Raji (cell line): ENCODE measurements around the gene SV2C.

ENCODE experiments used
- POLR2A ChIP-seq: IDR thresholded peaks from 2 replicates; pipeline ENCODE4 v1.6.1; 2011; ENCODE audit warnings: low read depth, low read length, control low read depth; ENCODE audit not compliant: insufficient read depth

The SV2C gene

DNA sequence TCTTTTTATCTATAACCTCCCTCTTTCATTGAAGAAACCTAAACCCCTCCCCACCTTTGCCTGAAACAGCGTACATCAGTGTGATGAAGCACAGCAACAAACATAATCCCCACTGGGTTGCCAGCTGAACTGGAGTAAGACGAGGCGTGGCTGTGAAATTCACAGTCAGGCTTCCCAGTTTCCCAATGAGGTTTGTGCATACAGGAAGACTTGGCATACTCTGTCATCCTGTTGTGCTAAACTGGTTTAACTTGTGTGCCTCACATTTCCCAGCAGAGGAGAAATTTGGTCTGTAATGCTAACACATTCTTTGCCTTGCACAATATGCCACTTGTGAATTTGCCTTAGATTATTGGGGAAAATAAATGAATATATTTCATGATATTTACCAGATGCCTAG lies 121.5 kb downstream of the SV2C start:
- no peak for TF ChIP-seq POLR2A

DNA sequence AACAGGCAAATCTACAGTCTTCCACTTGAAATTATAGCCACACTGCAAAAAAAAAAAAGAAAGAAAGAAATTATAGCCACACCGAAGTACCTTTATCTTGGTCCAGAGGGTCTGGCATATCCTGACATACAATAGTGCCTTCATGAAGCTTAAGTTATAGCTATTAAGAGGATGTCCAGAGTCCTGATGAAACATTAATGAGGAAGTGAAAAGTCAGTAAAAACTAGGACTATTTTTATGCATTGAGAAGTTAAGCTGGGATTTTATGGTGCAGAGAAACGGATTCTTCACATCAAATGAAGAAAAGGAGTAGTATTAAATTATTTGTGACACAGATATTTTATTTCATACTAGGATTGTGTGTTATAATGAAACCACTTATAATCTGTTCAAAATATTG lies 123.9 kb downstream of the SV2C start:
- TF ChIP-seq POLR2A: no peak

DNA sequence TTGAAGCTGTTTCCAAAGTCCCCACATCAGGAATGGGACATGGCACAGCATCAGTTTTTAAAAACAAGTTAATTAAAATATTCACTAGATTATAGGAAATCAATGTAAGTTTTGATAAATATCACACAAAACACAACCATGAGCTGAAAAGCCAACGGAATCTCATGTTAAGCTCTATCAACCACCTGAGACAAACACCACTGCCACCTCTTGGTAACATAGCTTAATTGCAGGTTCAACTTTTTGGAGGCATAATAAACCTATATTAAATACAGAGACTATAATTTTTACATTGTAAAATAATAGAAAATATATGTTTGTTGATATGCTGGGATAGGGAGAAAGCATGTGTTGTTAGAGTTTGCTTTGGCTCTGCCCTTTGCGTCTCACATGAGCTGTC lies 126.1 kb downstream of the SV2C start:
- no peak for TF ChIP-seq POLR2A

DNA sequence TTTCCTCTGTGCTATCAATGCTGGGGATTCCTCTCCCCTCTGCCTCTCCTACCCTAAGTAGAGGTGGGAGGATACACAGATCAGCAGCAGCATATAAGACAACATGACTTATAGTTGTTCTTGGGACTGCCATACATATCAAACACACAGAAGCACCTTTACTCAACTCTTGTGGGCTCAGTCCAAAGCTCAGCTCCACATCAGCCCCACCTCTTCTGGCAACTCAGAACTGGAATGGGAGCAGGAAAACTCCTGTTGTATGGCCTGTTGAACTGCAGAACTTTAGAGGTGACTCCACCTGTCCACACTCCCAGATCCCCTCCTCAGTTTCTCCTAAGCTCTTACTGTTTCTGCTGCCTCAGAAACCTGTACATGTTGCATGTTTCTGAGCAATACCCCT lies 127.8 kb downstream of the SV2C start:
- no peak for TF ChIP-seq POLR2A

DNA sequence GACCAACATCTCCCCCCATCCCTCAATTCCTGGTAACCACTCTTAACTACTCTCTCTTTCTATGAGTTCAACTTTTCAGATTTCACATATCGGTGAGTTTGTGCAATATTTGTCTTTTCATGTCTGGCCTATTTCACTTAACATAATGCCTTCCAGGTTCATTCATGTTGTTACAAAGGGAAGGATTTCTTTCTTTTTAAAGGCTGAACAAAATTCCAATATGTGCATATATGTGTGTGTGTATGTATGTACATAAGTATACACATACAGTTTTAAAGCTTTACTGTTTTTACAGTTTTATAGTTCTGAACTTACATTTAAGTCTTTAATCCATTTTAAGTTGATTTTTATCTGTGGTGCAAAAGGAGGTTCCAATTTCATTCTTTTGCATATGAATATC lies 130.7 kb downstream of the SV2C start:
- TF ChIP-seq POLR2A: no peak

DNA sequence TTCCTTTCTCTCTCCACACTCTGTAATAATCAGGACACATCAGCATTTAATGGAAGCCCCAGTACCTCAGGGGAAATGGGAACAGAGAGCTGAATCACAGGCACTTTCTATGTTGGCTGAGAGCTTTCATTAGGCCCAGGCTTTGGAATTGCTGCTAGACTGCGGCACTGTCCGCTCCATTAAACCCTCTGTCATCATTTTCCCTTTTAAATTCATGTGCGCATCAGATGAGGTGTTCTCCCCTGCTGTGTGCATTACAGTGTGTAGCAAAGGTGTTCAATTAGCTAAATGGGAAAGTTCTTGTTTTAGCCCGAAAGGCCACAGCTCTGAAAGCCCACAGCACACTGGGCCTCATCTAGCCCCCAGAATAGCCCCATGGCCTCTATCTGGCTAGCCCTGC lies 133.6 kb downstream of the SV2C start:
- no peak for TF ChIP-seq POLR2A

DNA sequence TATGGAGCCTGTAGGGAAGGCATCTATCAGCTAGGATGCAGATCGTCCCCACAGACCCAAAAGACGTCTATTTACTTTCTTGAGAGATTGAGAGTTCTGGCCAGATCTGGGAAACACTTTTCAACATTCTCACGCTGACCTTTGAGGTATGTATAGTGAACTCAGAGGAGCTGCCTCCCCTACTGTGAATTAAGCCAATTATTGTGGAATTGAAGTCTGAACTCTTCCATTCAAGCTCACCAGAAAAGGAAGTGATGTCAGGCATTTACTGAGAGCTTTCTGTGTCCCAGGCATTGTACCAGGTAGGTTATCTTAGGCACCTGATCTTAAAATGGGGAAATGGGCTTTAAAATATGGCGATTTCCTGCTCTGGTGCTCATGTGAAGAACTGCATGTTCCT lies 136.5 kb downstream of the SV2C start:
- no peak for TF ChIP-seq POLR2A

DNA sequence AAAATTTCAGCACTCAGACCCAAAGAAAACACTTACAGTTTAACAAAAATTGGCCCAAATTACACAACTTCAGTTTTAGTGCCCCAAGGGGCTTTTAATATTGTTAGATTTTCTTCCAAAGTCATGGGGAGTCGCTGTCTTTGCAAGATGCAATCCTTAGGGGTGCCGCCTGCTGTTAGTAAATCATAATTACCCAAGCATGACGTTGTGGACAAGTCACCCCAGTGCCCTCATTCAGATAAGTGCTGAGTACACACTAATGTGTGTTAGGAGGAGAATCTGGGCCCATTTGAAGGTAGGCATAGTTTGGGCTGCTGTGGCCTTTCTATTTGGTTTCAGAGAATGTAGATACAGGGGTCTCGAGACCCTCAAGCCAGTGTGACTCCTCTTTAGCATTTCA lies 138.1 kb downstream of the SV2C start:
- TF ChIP-seq POLR2A: no peak

DNA sequence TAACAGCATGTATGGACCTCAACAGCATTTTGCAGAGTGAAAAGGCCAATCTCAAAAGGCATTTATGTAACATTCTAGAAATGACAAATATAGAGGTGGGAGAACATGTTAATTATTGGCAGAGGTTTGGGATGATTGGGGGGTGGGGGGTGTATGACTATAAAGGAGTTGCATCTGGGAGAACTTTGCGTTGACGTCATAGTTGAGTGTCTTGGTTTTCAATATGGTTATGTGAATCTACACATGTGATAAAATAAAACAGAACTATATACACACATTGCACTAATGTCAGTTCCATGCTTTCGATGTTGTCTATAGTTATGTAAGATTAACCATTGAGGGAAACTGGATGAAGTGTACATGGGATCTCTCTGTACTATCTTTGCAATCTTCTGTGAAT lies 139.1 kb downstream of the SV2C start:
- TF ChIP-seq POLR2A: no peak

DNA sequence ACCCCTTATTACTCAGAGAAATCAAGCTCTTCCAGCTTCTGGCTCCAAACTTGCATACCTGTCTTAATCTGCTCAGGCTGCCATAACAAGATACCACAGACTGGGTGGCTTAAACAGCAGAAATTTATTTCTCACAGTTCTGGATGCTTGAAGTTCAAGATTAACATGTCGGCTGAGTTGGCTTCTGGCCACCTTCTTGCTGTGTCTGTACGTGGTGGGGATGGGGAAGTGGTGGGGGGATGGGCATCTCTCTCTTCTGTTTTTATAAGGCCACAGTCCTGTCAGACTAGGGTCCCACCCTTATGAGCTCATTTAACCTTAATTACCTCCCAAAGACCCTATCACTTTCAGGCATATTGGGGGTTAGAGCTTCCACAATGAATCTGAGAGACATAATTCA lies 140.5 kb downstream of the SV2C start:
- no peak for TF ChIP-seq POLR2A

DNA sequence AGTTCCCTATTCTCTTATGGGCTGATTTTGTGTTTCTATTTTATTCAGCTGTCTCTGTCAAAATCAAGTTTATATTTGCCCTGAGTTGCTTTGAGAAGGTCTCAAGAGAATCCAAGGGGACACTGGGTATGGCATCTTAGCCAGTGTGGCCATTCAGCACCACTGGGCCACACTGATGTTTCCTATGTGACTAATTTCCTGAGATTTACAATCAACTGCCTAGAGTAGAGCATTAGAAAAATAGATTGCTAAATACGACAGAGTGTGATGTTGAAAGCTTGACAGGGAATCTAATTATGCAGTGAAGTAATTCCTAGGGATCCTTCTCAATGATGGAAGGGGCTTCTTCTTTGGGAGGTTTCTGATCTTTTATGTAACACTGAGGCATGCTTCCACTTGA lies 141.7 kb downstream of the SV2C start:
- TF ChIP-seq POLR2A: no peak

DNA sequence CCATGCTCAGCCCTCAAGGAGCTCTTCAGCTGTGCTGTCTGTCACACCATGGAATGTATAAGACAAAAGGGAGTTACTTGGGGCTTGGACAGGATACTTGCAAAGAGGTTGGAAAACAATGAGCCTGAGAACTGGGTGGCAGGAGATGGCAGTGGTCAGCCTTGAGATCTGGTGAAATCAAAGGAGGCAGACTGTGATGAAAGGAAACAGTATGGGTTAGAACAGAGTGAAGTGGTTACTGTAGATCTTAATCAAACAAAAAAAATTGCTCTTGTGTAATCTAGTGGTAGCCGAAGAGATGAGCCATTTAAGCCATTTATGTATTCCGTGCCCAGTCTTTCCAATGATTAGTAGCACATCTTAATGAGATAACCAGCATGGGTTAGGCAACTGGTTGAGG lies 142.2 kb downstream of the SV2C start:
- no peak for TF ChIP-seq POLR2A

DNA sequence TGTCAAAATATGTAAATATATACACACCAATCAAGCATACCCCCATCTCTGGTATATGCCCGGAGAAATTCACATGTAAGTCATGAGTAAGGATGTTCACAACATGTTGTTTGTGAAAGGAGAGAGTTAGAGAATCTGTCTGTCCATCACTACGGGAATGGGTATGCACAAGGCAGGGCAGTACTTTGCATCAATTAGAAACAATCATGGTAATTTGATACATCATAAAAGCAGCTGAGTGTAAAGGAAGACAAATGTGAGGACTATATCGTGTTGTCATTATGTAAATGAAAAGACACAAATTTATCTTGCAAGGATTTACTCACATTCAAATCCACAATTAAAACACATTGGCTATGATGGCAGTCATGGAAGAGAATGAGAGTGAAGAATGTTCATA lies 146.7 kb downstream of the SV2C start:
- TF ChIP-seq POLR2A: no peak

DNA sequence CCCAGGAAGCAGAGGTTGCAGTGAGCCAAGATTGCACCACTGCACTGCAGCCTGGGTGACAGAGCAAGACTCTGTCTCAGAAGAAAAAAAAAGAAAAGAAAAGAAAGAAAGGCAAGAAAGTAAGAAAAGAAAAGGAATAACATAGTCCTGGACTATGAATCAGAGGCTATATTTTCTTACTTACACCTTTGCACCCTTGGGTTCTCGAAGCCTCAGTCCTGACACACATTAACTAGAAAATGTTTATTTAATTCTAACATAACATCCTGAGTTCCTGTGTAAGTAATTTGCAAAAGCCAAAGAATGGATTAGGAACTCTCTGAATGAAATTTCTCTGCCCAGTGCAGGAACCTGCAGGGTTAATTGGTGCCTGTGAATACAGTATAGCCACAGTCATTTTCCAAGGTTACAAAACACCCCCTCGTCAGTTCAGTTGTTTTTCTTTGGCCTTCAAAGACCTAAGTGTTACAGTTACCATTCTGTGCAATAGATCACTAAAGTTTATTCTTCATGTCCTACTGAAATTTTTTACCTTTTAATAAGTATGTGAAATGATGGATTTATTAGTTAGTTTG lies 147.6 kb downstream of the SV2C start:
- no peak for TF ChIP-seq POLR2A

DNA sequence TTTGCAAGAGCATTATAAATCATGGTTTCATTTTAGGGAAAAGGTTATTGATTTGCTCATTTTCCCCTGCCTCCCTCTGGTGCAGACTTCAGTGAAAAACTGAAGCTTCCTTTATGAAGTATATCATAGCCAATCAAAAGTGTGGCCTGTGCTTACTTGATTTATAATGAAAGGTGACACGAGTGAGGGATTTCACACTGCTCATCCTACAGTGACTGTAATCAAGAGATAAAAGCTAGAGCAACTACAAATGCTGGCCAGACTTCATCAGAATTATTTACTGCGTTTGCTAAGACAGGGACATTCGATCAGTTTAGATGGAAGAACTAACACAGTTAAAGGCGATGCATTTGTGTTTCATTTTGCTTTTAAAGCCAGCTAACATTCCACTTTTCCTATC lies 151.5 kb downstream of the SV2C start:
- TF ChIP-seq POLR2A: no peak

DNA sequence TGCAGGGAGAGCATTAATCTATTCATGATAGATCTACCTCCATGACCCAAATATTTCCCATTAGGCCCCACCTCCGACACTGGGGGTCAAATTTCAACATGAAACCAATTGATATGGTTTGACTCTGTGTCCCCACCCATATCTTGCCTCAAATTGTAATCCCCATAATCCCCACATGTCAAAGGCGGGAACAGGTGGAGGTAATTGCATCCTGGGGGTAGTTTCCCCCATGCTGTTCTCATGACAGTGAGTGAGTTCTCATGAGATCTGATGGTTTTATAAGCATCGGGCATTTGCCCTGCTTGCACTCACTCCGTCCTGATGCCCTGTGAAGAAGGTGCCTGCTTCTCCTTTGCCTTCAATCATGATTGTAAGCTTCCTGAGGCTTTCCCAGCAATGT lies 153.5 kb downstream of the SV2C start:
- no peak for TF ChIP-seq POLR2A

DNA sequence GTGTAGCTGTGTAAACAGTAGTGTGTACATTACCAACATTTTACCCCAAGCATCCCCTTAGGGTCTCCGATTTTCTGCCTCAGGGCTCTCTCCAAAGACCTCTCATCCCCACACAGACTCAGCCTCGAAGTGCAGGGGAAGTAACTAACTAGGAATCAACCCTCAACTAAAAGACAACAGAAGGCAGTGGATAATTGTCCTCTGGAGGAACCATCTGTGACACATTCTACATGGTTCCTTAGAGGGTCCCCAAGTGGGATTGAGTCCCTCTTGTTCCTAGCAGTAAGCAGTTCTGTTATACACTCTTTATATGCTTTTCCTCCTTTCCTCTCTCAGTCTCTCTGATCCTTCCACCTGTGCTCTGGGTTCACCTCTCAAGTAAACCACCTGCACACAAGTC lies 157.2 kb downstream of the SV2C start:
- TF ChIP-seq POLR2A: no peak

DNA sequence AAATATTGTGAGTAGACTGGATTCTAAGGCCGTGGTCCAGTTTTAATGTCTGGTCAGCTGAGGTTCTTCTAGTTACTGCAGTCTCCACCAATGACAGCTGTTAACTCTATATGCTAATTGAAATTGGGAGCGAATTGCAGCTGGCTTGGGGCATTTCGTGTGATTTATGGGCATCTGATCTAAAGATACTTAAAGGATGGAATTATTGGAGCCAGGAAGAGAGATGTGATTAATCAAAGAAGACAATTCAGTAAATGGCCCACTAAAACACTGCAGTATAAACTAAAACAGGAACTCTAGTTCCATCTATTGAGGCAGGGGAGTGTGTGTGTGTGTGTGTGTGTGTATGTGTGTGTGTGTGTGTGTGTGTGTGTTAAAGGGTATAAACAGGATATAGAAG lies 162.4 kb downstream of the SV2C start:
- TF ChIP-seq POLR2A: no peak

DNA sequence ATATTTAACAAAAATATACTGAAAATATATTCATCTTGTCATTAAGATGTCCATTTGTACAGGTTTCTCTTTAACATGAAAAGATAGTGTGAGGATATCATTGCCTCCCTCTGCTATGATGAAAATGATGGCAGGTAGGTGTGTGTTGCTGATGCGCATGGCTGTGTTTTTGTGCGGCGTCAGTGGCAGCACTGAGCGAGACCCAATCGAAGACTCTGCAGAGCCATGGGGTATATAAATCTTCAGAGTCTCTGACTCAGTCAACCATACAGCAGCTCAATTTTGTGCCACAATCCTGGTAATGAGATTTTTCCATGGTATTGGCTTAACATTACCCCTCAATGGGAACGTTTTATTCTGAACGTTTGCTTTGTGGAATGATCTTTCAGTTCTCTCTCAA lies 166.4 kb downstream of the SV2C start:
- no peak for TF ChIP-seq POLR2A

DNA sequence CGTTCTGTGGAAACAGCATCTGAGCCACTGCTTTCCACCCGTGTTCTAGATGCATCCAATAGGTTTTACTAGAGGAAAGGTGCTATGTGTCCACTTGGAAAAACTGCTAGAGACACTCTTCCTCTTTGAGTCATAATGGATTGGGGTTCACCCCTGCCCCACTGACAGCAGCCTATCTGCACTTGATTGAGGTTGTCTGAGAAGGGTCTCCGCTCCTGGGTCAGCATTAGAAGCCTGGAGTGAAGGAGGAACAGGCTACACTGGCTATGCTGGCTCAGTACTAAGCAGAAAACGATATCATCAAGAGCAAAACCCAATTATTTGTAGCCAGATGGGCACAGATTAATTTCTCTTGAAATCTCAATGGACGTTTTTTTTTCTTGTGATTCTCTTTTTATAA lies 167.3 kb downstream of the SV2C start:
- no peak for TF ChIP-seq POLR2A
